ENCODE results near the gene NCOA7. TPM values are rescaled to one million over a fixed set of nuclear protein-coding genes. Genes with fewer than 3 reads are reported as not detected.
"Not testable (repeated sequence)": the region's sequence is repeated elsewhere in the genome, so short reads cannot be mapped to it uniquely, and the experiment has no call there.

NCOA7 gene
- total RNA-seq, 1 donor: 14.8 TPM

- no peak overlapping the region for H3K4me3 ChIP-seq (ENCODE audit: low read length)
These were observed 119.8 kb downstream of the NCOA7 start for GRCh38 chr6:125910527-125910926.

GRCh38 chr6:125911051-125911451 is 120.3 kb downstream of the NCOA7 start:
- peaks cover 14% of the 10 kb centered on the region for H3K4me1 ChIP-seq (ENCODE audit: insufficient read depth, low read length)

More at GRCh38 chr6:125910527-125910926, 119.8 kb downstream of the NCOA7 start:
- Histone ChIP-seq H3K9me3 (ENCODE audit: low read depth, low read length) (no peaks in the 10 kb centered on the region), H3K4me1 (ENCODE audit: insufficient read depth, low read length) (peaks cover 14% of the 10 kb centered on the region), H3K27me3 (ENCODE audit: insufficient read depth, low read length) (no peaks in the 10 kb centered on the region)

DNA sequence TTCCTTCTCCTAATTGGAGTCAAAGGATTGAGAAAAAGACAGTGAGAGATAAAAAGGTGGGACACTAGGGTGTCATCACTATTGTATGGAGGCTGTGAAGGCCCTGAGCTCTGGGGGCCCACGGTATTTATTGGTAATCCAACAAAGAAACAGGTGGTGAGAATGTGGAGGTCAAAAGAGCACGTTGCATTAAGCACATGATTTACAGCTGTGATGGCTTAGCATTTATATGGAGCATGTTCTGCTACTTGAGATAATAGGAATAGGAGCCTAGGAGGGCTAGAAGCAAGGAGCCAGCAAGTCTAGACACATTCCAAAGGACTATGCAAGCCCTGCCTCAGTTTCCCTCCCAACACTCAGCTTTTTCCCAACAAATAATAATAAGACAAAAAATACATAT is 121.7 kb downstream of the NCOA7 start:
- peaks cover 14% of the 10 kb centered on the region for H3K4me1 ChIP-seq (ENCODE audit: insufficient read depth, low read length)
- H3K9me3 ChIP-seq (ENCODE audit: low read depth, low read length); H3K27me3 ChIP-seq (ENCODE audit: insufficient read depth, low read length); H3K4me3 ChIP-seq (ENCODE audit: low read length): not testable (repeated sequence)

More at GRCh38 chr6:125911051-125911451, 120.3 kb downstream of the NCOA7 start:
- not testable (repeated sequence) for H3K4me3 ChIP-seq (ENCODE audit: low read length); H3K9me3 ChIP-seq (ENCODE audit: low read depth, low read length); H3K27me3 ChIP-seq (ENCODE audit: insufficient read depth, low read length)

- Histone ChIP-seq H3K4me1 (ENCODE audit: insufficient read depth, low read length) (peaks cover 15% of the 10 kb centered on the region), H3K27me3 (ENCODE audit: insufficient read depth, low read length) (no peaks in the 10 kb centered on the region), H3K4me3 (ENCODE audit: low read length) (no peak overlapping the region), H3K9me3 (ENCODE audit: low read depth, low read length) (no peaks in the 10 kb centered on the region)
These were observed 122.4 kb downstream of the NCOA7 start for GRCh38 chr6:125913145-125913544.

GRCh38 chr6:125913864-125914351 is 123.1 kb downstream of the NCOA7 start:
- Histone ChIP-seq H3K4me1 (ENCODE audit: insufficient read depth, low read length) (peaks cover 22% of the 10 kb centered on the region), H3K27me3 (ENCODE audit: insufficient read depth, low read length) (no peaks in the 10 kb centered on the region), H3K9me3 (ENCODE audit: low read depth, low read length) (no peaks in the 10 kb centered on the region), H3K4me3 (ENCODE audit: low read length) (no peak overlapping the region)

- H3K27me3 ChIP-seq (ENCODE audit: insufficient read depth, low read length): no peaks in the 10 kb centered on the region
- peaks cover 32% of the 10 kb centered on the region for H3K4me1 ChIP-seq (ENCODE audit: insufficient read depth, low read length)
- no peaks in the 10 kb centered on the region for H3K9me3 ChIP-seq (ENCODE audit: low read depth, low read length)
- H3K4me3 ChIP-seq (ENCODE audit: low read length): no peak overlapping the region
These were observed 127.5 kb downstream of the NCOA7 start for GRCh38 chr6:125918230-125918629.

GRCh38 chr6:125918681-125919566 is 128.2 kb downstream of the NCOA7 start:
- Histone ChIP-seq H3K27me3 (ENCODE audit: insufficient read depth, low read length) (no peaks in the 10 kb centered on the region), H3K4me1 (ENCODE audit: insufficient read depth, low read length) (peaks cover 38% of the 10 kb centered on the region), H3K4me3 (ENCODE audit: low read length) (peak overlapping the region; percentile 42), H3K9me3 (ENCODE audit: low read depth, low read length) (no peaks in the 10 kb centered on the region)

DNA sequence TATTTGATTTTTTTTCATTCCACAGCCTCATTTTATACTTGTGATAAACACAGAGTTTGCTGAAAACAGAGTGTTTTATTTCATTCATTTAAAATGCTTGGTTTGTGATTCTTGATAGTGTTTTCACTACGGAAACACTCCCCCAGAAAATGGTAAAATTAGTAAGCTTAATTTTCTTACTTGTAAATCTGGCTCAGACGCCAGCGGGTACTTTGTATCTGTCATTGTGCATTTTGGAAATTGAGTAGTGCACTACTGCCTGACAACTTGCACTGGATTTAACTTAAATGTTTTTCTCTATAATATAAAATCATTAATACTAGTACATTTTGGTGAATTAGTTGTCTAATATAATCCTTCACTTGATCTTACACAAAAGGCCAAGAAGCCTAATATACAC is 128.9 kb downstream of the NCOA7 start:
- H3K27me3 ChIP-seq (ENCODE audit: insufficient read depth, low read length): no peaks in the 10 kb centered on the region
- H3K4me1 ChIP-seq (ENCODE audit: insufficient read depth, low read length): peaks cover 45% of the 10 kb centered on the region
- H3K4me3 ChIP-seq (ENCODE audit: low read length): peak overlapping the region; percentile 42
- H3K9me3 ChIP-seq (ENCODE audit: low read depth, low read length): no peaks in the 10 kb centered on the region

DNA sequence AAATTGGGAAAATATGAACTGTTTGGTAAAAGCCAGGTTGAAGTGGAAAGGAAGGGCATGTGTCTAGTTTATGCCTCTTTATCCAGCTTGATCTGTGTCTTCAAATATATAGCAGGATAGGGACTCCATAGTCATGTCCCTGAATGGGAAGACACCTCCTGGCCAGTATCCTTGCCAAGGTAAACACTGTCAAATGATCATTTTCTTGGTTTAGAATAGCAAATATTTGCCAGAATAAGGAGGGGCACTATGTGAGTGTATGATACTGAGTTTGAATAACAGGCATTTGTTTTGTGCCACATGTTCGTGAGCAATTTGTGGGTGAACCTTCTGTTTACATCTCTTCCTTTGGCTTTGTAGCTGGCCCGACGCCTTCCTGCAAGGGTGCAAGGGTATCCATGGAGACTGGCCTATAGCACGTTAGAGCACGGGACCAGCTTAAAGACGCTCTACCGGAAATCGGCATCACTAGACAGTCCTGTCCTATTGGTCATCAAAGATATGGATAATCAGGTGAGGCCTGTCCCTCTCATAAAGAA is 131.6 kb downstream of the NCOA7 start:
- Histone ChIP-seq H3K9me3 (ENCODE audit: low read depth, low read length) (no peaks in the 10 kb centered on the region), H3K4me1 (ENCODE audit: insufficient read depth, low read length) (peaks cover 50% of the 10 kb centered on the region), H3K4me3 (ENCODE audit: low read length) (no peak overlapping the region), H3K27me3 (ENCODE audit: insufficient read depth, low read length) (no peaks in the 10 kb centered on the region)

DNA sequence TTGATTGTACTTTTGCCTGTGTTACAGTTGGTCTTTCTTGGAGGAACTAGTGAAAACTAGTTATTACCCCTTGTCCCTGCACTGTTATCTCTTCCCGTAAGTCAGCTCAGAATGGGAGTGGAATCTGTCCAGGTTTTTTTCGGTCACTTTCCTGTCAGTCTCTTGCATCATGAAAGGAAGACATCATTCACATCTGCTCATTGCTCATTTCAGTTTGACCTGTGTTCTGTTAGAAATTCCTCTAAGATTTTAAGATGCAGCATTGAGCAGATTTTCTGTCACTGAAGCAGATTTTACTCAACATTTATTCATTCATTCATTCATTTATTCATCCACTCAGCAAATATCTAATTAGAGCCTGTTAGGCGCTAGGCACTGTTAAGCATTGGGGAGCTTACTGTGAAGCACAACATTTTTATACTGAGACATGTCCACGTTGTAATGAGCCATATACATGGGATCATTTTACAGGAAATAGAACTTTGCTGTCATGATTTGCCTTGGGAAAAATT is 132.7 kb downstream of the NCOA7 start:
- Histone ChIP-seq H3K9me3 (ENCODE audit: low read depth, low read length) (no peaks in the 10 kb centered on the region), H3K27me3 (ENCODE audit: insufficient read depth, low read length) (no peaks in the 10 kb centered on the region), H3K4me3 (ENCODE audit: low read length) (no peak overlapping the region), H3K4me1 (ENCODE audit: insufficient read depth, low read length) (peaks cover 54% of the 10 kb centered on the region)

DNA sequence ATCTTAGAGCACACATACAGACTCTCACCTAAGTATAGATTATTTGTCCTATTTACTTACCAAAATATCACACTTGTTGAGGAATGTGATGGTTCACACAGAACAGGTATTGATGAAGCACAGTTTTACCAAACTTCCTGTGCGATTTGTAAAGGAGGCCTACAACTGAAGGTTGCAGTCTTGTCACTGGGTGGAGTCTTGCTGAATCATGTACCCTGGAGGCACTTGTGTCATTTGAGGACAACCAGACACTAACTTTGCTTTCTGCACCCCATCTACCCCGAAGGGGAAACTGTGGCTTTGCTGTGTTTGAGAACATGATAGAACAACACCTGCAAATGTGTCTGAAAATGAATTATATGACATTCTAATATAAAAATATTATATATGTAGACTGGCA is 133.4 kb downstream of the NCOA7 start:
- peaks cover 46% of the 10 kb centered on the region for H3K4me1 ChIP-seq (ENCODE audit: insufficient read depth, low read length)
- no peaks in the 10 kb centered on the region for H3K27me3 ChIP-seq (ENCODE audit: insufficient read depth, low read length)
- no peaks in the 10 kb centered on the region for H3K9me3 ChIP-seq (ENCODE audit: low read depth, low read length)
- no peak overlapping the region for H3K4me3 ChIP-seq (ENCODE audit: low read length)

- Histone ChIP-seq H3K27me3 (ENCODE audit: insufficient read depth, low read length) (no peaks in the 10 kb centered on the region), H3K4me1 (ENCODE audit: insufficient read depth, low read length) (peaks cover 40% of the 10 kb centered on the region), H3K9me3 (ENCODE audit: low read depth, low read length) (no peaks in the 10 kb centered on the region), H3K4me3 (ENCODE audit: low read length) (no peak overlapping the region)
These were observed 134.1 kb downstream of the NCOA7 start for GRCh38 chr6:125924697-125925358.

GRCh38 chr6:125926711-125927110 is 136.0 kb downstream of the NCOA7 start:
- Histone ChIP-seq H3K27me3 (ENCODE audit: insufficient read depth, low read length) (no peaks in the 10 kb centered on the region), H3K4me1 (ENCODE audit: insufficient read depth, low read length) (peaks cover 29% of the 10 kb centered on the region)

GRCh38 chr6:125927761-125928160 is 137.0 kb downstream of the NCOA7 start:
- no peaks in the 10 kb centered on the region for H3K9me3 ChIP-seq (ENCODE audit: low read depth, low read length)
- peaks cover 29% of the 10 kb centered on the region for H3K4me1 ChIP-seq (ENCODE audit: insufficient read depth, low read length)
- no peak overlapping the region for H3K4me3 ChIP-seq (ENCODE audit: low read length)
- H3K27me3 ChIP-seq (ENCODE audit: insufficient read depth, low read length): no peaks in the 10 kb centered on the region

More at GRCh38 chr6:125926711-125927110, 136.0 kb downstream of the NCOA7 start:
- H3K9me3 ChIP-seq (ENCODE audit: low read depth, low read length): no peaks in the 10 kb centered on the region
- no peak overlapping the region for H3K4me3 ChIP-seq (ENCODE audit: low read length)
